ENCODE results near the gene GJA4.
"Not testable (repeated sequence)": the region's sequence is repeated elsewhere in the genome, so short reads cannot be mapped to it uniquely, and the experiment has no call there.

GRCh38 chr1:34773114-34773513, 19.7 kb upstream of the GJA4 start:
- not testable (repeated sequence) for TF ChIP-seq POLR2A, POLR2AphosphoS5, TAF1, POU2F2, SPI1 (IDR thresholded peaks at IDR 0.05; ENCODE audit: low read depth, low read length)
